GM19468 (cell line): Measurements from ENCODE around the gene ACTN1.

ENCODE experiments used
- ATAC-seq: cut with Tn5 transposase; IDR thresholded peaks from one replicate; pipeline ENCODE4 v1.9.1; 2021; ENCODE audit warnings: mild to moderate bottlenecking, moderate library complexity, moderate number of reproducible peaks; ENCODE audit not compliant: unreplicated experiment; ENCODE audit errors: extremely low read depth

ACTN1 gene

GRCh38 chr14:68971411-68972035 is 7.6 kb downstream of the ACTN1 start:
- ATAC-seq = no peak

GRCh38 chr14:68970736-68971135 is 8.4 kb downstream of the ACTN1 start:
- no peak for ATAC-seq

GRCh38 chr14:68970038-68970612 is 9.0 kb downstream of the ACTN1 start:
- no peak for ATAC-seq

- ATAC-seq = no peak
These were observed 9.6 kb downstream of the ACTN1 start for GRCh38 chr14:68969278-68970033.

- no peak for ATAC-seq
These were observed 10.4 kb downstream of the ACTN1 start for GRCh38 chr14:68968721-68969120.

- no peak for ATAC-seq
These were observed 11.1 kb downstream of the ACTN1 start for GRCh38 chr14:68968051-68968450.

- no peak for ATAC-seq
These were observed 11.6 kb downstream of the ACTN1 start for GRCh38 chr14:68967459-68967940.

- ATAC-seq = no peak
These were observed 12.2 kb downstream of the ACTN1 start for GRCh38 chr14:68966872-68967301.

GRCh38 chr14:68965261-68965761 is 13.8 kb downstream of the ACTN1 start:
- no peak for ATAC-seq

GRCh38 chr14:68964300-68965093 is 14.6 kb downstream of the ACTN1 start:
- no peak for ATAC-seq

GRCh38 chr14:68962681-68963080 is 16.4 kb downstream of the ACTN1 start:
- no peak for ATAC-seq

- ATAC-seq = no peak
These were observed 17.1 kb downstream of the ACTN1 start for GRCh38 chr14:68961781-68962584.

- no peak for ATAC-seq
These were observed 17.7 kb downstream of the ACTN1 start for GRCh38 chr14:68961361-68961760.

GRCh38 chr14:68960123-68960522 is 19.0 kb downstream of the ACTN1 start:
- no peak for ATAC-seq

- no peak for ATAC-seq
These were observed 20.1 kb downstream of the ACTN1 start for GRCh38 chr14:68959035-68959434.

- no peak for ATAC-seq
These were observed 20.5 kb downstream of the ACTN1 start for GRCh38 chr14:68958553-68958952.

GRCh38 chr14:68957775-68958174 is 21.3 kb downstream of the ACTN1 start:
- ATAC-seq = no peak

- ATAC-seq = no peak
These were observed 22.4 kb downstream of the ACTN1 start for GRCh38 chr14:68956724-68957123.

- no peak for ATAC-seq
These were observed 23.3 kb downstream of the ACTN1 start for GRCh38 chr14:68955851-68956179.
